HCT116 (cell line): ENCODE measurements around the gene BRD4. TPM values are rescaled to one million over a fixed set of nuclear protein-coding genes. Genes with fewer than 3 reads are reported as not detected.

ENCODE experiments used
- ATAC-seq: fragments of 200-7000 bp; cut with Tn5 transposase; 2 replicates; pipeline ENCODE4 v1.9.1; 2020; ENCODE audit warnings: mild to moderate bottlenecking, moderate library complexity
- BruUV-seq: library from RNA; stranded (reverse); fragments of 400-500 nt; replicated peaks from 2 replicates; lab custom pipeline; 2021; lab: Mats Ljungman, UMichigan
- CTCF ChIA-PET: fragments of 300-600 bp; sonication (Branson Sonifier 250); formaldehyde crosslinking; loops from one replicate; lab custom pipeline; 2021; ENCODE audit warnings: antibody characterized with exemption; lab: Charles Lee
- POLR2A ChIA-PET: fragments of 300-600, 350-600 bp; sonication (Branson Sonifier 250); formaldehyde crosslinking; loops from one replicate; lab custom pipeline; 2021; ENCODE audit warnings: antibody characterized with exemption; lab: Charles Lee
- RAD21 ChIA-PET, 2 experiments: fragments of 300-600 bp; sonication (Branson Sonifier 250); formaldehyde crosslinking; loops; one replicate each; lab custom pipeline; 2023; ENCODE audit warnings: low total read pairs in 2 of 2; ENCODE audit not compliant: uncharacterized antibody in 2 of 2, unreplicated experiment in 2 of 2, low non-redundant PET in 1 of 2; lab: Charles Lee
- DNase-seq: peaks from one replicate; pipeline ENCODE4 v3.0.0-alpha.2; 2010; ENCODE audit warnings: low read depth, low spot score
- H2AFZ ChIP-seq: fragments of 200-600 bp; shearing (Covaris generic), sonication (generic); 2 replicates; pipeline ENCODE4 v1.6.1; 2017; ENCODE audit warnings: low read depth, mixed run types, mixed read lengths, antibody characterized with exemption, low read length; ENCODE audit not compliant: poor library complexity, severe bottlenecking
- H3K27ac ChIP-seq: 2 replicates; pipeline ENCODE4 v1.5.1; 2012; ENCODE audit warnings: low read depth, low read length
- H3K27me3 ChIP-seq: fragments of 200-600 bp; sonication (generic); 2 replicates; pipeline ENCODE4 v1.6.1; 2016; ENCODE audit warnings: mixed run types, low read length, mixed read lengths; ENCODE audit not compliant: insufficient read depth
- H3K36me3 ChIP-seq, 2 experiments: fragments of 200-500 bp in 1 of 2; fragments of 200-600 bp in 1 of 2; sonication (Bioruptor generic) in 1 of 2; sonication (generic) in 1 of 2; 2 replicates each; pipeline versions ENCODE4 v1.5.1 to v1.6.1; 2014 to 2016; ENCODE audit warnings: low read length in 2 of 2, inconsistent platforms in 1 of 2, mixed read lengths in 1 of 2, mixed run types in 1 of 2; ENCODE audit not compliant: insufficient read depth in 2 of 2, control insufficient read depth in 1 of 2
- H3K4me1 ChIP-seq, 2 experiments: fragments of 200-600 bp in 1 of 2; sonication (generic) in 1 of 2; 2 replicates each; pipeline versions ENCODE4 v1.5.1 to v1.6.1; 2012 to 2017; ENCODE audit warnings: low read length in 2 of 2, inconsistent platforms in 1 of 2, mild to moderate bottlenecking in 1 of 2, mixed read lengths in 1 of 2, mixed run types in 1 of 2, moderate library complexity in 1 of 2; ENCODE audit not compliant: insufficient read depth in 2 of 2, control insufficient read depth in 1 of 2
- H3K4me2 ChIP-seq: fragments of 200-600 bp; sonication (generic); 2 replicates; pipeline ENCODE4 v1.6.1; 2017; ENCODE audit warnings: mixed run types, low read length, mixed read lengths
- H3K4me3 ChIP-seq, 2 experiments: fragments of 200-600 bp in 1 of 2; sonication (generic) in 1 of 2; replicated peaks in 1 of 2; 2 replicates each; pipeline ENCODE4 v1.5.1; 2011 to 2016; ENCODE audit warnings: low read length in 2 of 2, control low read depth in 1 of 2, low read depth in 1 of 2, mild to moderate bottlenecking in 1 of 2, mixed read lengths in 1 of 2, mixed run types in 1 of 2
- H3K79me2 ChIP-seq: fragments of 200-600 bp; sonication (generic); 2 replicates; pipeline ENCODE4 v1.6.1; 2017; ENCODE audit warnings: mild to moderate bottlenecking, mixed run types, low read length, moderate library complexity, mixed read lengths; ENCODE audit not compliant: insufficient read depth
- H3K9ac ChIP-seq: fragments of 200-600 bp; sonication (generic); 2 replicates; pipeline ENCODE4 v1.6.1; 2016; ENCODE audit warnings: low read length, mixed read lengths
- H3K9me2 ChIP-seq: fragments of 200-600 bp; sonication (generic), shearing (Covaris generic); 2 replicates; pipeline ENCODE4 v1.6.1; 2017; ENCODE audit warnings: mixed run types, mild to moderate bottlenecking, moderate library complexity; ENCODE audit not compliant: insufficient read depth
- H3K9me3 ChIP-seq, 2 experiments: fragments of 200-500 bp in 1 of 2; fragments of 200-600 bp in 1 of 2; sonication (Bioruptor generic) in 1 of 2; sonication (generic) in 1 of 2; 2 replicates each; pipeline ENCODE4 v1.6.1; 2014 to 2017; ENCODE audit warnings: low read length in 2 of 2, mixed read lengths in 2 of 2, inconsistent platforms in 1 of 2, low read depth in 1 of 2, mild to moderate bottlenecking in 1 of 2, mixed run types in 1 of 2, moderate library complexity in 1 of 2; ENCODE audit not compliant: control insufficient read depth in 1 of 2, insufficient read depth in 1 of 2
- H4K20me1 ChIP-seq: fragments of 200-600 bp; sonication (generic), shearing (Covaris generic); 2 replicates; pipeline ENCODE4 v1.6.1; 2017; ENCODE audit warnings: mixed run types, mild to moderate bottlenecking, moderate library complexity; ENCODE audit not compliant: insufficient read depth
- CBX3 ChIP-seq: IDR thresholded peaks from 2 replicates; pipeline ENCODE4 v1.6.1; 2012; ENCODE audit warnings: low read depth
- ELF1 ChIP-seq: IDR thresholded peaks from 2 replicates; pipeline ENCODE4 v1.6.1; 2012; ENCODE audit warnings: low read depth, borderline replicate concordance
- EZH2 ChIP-seq: fragments of 200-600 bp; sonication (generic); IDR thresholded peaks from 2 replicates; pipeline ENCODE4 v1.6.1; 2017; ENCODE audit warnings: antibody characterized with exemption, mixed run types
- EZH2phosphoT487 ChIP-seq: fragments of 200-600 bp; IDR thresholded peaks from 2 replicates; pipeline ENCODE4 v1.6.1; 2018; ENCODE audit warnings: antibody characterized with exemption, borderline replicate concordance
- FOSL1 ChIP-seq: IDR thresholded peaks from 2 replicates; pipeline ENCODE4 v1.6.1; 2012; ENCODE audit warnings: low read depth
- JUND ChIP-seq: IDR thresholded peaks from 2 replicates; pipeline ENCODE4 v1.6.1; 2012
- POLR2A ChIP-seq: IDR thresholded peaks from 2 replicates; pipeline ENCODE4 v1.7.0; 2011; ENCODE audit warnings: borderline replicate concordance; ENCODE audit not compliant: insufficient read depth, insufficient read length; ENCODE audit errors: extremely low read depth
- RAD21 ChIP-seq: IDR thresholded peaks from 2 replicates; pipeline ENCODE4 v1.6.1; 2012; ENCODE audit warnings: low read depth, mild to moderate bottlenecking
- SP1 ChIP-seq: IDR thresholded peaks from 2 replicates; pipeline ENCODE4 v1.6.1; 2012; ENCODE audit warnings: low read depth
- TCF7L2 ChIP-seq: IDR thresholded peaks from 2 replicates; pipeline ENCODE4 v1.7.0; 2011; ENCODE audit warnings: borderline replicate concordance, inconsistent platforms; ENCODE audit not compliant: insufficient read depth, insufficient read length; ENCODE audit errors: extremely low read depth
- ZFX ChIP-seq: fragments of 450-650 bp; IDR thresholded peaks from 2 replicates; pipeline ENCODE4 v1.6.1; 2017
- ZNF274 ChIP-seq: fragments of 200-500 bp; sonication (Bioruptor generic); IDR thresholded peaks from 2 replicates; pipeline ENCODE4 v1.6.1; 2014; ENCODE audit warnings: mild to moderate bottlenecking, low read depth, low read length, inconsistent platforms
- intact Hi-C: fragments of 100-400 bp; cut with micrococcal nuclease; formaldehyde crosslinking; loops from 2 replicates; pipeline ENCODE4 v1.10.0; 2022
- total RNA-seq: library from RNA; stranded (reverse); gene quantifications from one replicate; pipeline ENCODE4 v1.2.1, GENCODE V29; 2021; ENCODE audit not compliant: unreplicated experiment
- TF ChIP-seq, protein P1 (sequence below), 3 experiments: fragments of 200-600 bp in 1 of 3; sonication (generic) in 1 of 3; IDR thresholded peaks in 2 of 3; conservative IDR thresholded peaks in 1 of 3; 2 replicates each; pipeline ENCODE4 v1.5.1; 2012 to 2017; ENCODE audit warnings: low read depth in 2 of 3, low read length in 2 of 3, antibody characterized with exemption in 1 of 3, borderline replicate concordance in 1 of 3, control low read depth in 1 of 3, mild to moderate bottlenecking in 1 of 3, mixed read lengths in 1 of 3, mixed run types in 1 of 3, moderate library complexity in 1 of 3; ENCODE audit not compliant: insufficient read depth in 1 of 3
- TF ChIP-seq, protein P2 (sequence below): IDR thresholded peaks from 2 replicates; pipeline ENCODE4 v1.6.1; 2011; ENCODE audit warnings: mild to moderate bottlenecking, low read length, moderate library complexity; ENCODE audit not compliant: insufficient replicate concordance; ENCODE audit errors: extremely low read depth
- TF ChIP-seq, protein P3 (sequence below): IDR thresholded peaks from 2 replicates; pipeline ENCODE4 v1.6.1; 2012
- TF ChIP-seq, protein P4 (sequence below): IDR thresholded peaks from 2 replicates; pipeline ENCODE4 v1.6.1; 2012; ENCODE audit warnings: low read depth

The BRD4 gene
- total RNA-seq, 1 experiment from 2014 or later: 52.9 TPM

DNA sequence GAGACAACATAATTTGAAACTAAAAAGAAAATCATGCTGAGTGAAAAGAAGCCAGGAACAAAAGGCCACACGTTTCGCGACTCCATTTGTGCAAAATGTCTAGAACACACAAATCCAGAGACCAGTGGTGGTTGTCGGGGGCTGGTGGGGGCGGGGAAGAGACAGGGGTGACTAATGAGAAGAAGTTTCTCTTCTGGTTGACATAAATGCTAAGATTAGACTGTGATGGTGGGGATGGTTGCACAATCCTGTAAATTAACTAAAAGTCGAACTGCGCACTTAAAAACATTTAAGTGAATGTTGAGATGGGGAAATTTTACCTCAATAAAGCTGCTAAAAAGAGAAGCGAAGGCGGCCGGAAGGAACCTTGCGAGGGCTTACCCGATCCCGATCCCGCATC is 40.1 kb upstream of the BRD4 start:
- ChIA-PET POLR2A (no interaction called here), CTCF (no interaction called here)
- Histone ChIP-seq H3K9me3 (no peaks in the 10 kb centered on the region), H3K9me2 (no peaks in the 10 kb centered on the region), H3K4me3 (no peak overlapping the region)
- no peak for DNase-seq
- BruUV-seq: no TSS peak
- no peak for TF ChIP-seq SP1
- no peak for TF ChIP-seq FOSL1
- no peak for TF ChIP-seq EZH2
- TF ChIP-seq RAD21: no peak
- TF ChIP-seq, protein P1, sequence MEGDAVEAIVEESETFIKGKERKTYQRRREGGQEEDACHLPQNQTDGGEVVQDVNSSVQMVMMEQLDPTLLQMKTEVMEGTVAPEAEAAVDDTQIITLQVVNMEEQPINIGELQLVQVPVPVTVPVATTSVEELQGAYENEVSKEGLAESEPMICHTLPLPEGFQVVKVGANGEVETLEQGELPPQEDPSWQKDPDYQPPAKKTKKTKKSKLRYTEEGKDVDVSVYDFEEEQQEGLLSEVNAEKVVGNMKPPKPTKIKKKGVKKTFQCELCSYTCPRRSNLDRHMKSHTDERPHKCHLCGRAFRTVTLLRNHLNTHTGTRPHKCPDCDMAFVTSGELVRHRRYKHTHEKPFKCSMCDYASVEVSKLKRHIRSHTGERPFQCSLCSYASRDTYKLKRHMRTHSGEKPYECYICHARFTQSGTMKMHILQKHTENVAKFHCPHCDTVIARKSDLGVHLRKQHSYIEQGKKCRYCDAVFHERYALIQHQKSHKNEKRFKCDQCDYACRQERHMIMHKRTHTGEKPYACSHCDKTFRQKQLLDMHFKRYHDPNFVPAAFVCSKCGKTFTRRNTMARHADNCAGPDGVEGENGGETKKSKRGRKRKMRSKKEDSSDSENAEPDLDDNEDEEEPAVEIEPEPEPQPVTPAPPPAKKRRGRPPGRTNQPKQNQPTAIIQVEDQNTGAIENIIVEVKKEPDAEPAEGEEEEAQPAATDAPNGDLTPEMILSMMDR (IDR thresholded peaks at IDR 0.05 in 2 of 3, conservative IDR thresholded peaks at IDR 0.05 in 1 of 3; ENCODE audit: borderline replicate concordance in 1 of 3, insufficient read depth in 1 of 3, low read depth in 2 of 3, low read length in 2 of 3): no peak
- TF ChIP-seq ZNF274: no peak
- TF ChIP-seq ELF1: no peak
- no peak for TF ChIP-seq ZFX
- TF ChIP-seq, protein P2, sequence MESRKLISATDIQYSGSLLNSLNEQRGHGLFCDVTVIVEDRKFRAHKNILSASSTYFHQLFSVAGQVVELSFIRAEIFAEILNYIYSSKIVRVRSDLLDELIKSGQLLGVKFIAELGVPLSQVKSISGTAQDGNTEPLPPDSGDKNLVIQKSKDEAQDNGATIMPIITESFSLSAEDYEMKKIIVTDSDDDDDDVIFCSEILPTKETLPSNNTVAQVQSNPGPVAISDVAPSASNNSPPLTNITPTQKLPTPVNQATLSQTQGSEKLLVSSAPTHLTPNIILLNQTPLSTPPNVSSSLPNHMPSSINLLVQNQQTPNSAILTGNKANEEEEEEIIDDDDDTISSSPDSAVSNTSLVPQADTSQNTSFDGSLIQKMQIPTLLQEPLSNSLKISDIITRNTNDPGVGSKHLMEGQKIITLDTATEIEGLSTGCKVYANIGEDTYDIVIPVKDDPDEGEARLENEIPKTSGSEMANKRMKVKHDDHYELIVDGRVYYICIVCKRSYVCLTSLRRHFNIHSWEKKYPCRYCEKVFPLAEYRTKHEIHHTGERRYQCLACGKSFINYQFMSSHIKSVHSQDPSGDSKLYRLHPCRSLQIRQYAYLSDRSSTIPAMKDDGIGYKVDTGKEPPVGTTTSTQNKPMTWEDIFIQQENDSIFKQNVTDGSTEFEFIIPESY: no peak
- TF ChIP-seq, protein P3, sequence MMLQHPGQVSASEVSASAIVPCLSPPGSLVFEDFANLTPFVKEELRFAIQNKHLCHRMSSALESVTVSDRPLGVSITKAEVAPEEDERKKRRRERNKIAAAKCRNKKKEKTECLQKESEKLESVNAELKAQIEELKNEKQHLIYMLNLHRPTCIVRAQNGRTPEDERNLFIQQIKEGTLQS: no peak
- TF ChIP-seq TCF7L2: no peak
- no peak for TF ChIP-seq JUND
- TF ChIP-seq, protein P4, sequence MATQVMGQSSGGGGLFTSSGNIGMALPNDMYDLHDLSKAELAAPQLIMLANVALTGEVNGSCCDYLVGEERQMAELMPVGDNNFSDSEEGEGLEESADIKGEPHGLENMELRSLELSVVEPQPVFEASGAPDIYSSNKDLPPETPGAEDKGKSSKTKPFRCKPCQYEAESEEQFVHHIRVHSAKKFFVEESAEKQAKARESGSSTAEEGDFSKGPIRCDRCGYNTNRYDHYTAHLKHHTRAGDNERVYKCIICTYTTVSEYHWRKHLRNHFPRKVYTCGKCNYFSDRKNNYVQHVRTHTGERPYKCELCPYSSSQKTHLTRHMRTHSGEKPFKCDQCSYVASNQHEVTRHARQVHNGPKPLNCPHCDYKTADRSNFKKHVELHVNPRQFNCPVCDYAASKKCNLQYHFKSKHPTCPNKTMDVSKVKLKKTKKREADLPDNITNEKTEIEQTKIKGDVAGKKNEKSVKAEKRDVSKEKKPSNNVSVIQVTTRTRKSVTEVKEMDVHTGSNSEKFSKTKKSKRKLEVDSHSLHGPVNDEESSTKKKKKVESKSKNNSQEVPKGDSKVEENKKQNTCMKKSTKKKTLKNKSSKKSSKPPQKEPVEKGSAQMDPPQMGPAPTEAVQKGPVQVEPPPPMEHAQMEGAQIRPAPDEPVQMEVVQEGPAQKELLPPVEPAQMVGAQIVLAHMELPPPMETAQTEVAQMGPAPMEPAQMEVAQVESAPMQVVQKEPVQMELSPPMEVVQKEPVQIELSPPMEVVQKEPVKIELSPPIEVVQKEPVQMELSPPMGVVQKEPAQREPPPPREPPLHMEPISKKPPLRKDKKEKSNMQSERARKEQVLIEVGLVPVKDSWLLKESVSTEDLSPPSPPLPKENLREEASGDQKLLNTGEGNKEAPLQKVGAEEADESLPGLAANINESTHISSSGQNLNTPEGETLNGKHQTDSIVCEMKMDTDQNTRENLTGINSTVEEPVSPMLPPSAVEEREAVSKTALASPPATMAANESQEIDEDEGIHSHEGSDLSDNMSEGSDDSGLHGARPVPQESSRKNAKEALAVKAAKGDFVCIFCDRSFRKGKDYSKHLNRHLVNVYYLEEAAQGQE: no peak
- TF ChIP-seq POLR2A: no peak
- TF ChIP-seq EZH2phosphoT487: no peak
- TF ChIP-seq CBX3: no peak
- TF ChIP-seq, all 23 proteins: peak for 0
- Histone ChIP-seq H2AFZ (no peak overlapping the region), H3K79me2 (peaks cover 59% of the 10 kb centered on the region), H4K20me1 (0 out of 2 replicates have a peak, but pooled peaks cover 3% of the 10 kb centered on the region), H3K36me3 (peaks cover 27 to 53% of the 10 kb centered on the region in 2 experiments), H3K4me2 (no peak overlapping the region), H3K9ac (no peak overlapping the region), H3K27ac (no peak overlapping the region), H3K4me1 (peaks cover 10 to 13% of the 10 kb centered on the region in 2 experiments), H3K27me3 (no peaks in the 10 kb centered on the region)
- intact Hi-C loops: loop anchor here (10.0 kb wide), 1 partner anchor 108 kb away; no protein-coding TSS in a partner anchor
- no peak for ATAC-seq
- RAD21 ChIA-PET: no interaction called here
